NAMALWA (cell line): ENCODE results near the gene RPL37A.

Experiments used
- DNase-seq: peaks from one replicate; pipeline ENCODE4 v3.0.0-alpha.2; 2015; ENCODE audit warnings: low spot score

Gene RPL37A

GRCh38 chr2:216498379-216499352 is at the start of gene RPL37A:
Gene RPL37A (plus strand): TSS chr2:216498844. CDS start chr2:216498875, 31 bp downstream.
- peak; percentile 96 for DNase-seq

- no peak for DNase-seq
These were observed 48.3 kb upstream of the RPL37A start for GRCh38 chr2:216450346-216450745.

- no peak for DNase-seq
These were observed 47.9 kb upstream of the RPL37A start for GRCh38 chr2:216450784-216451183.

- DNase-seq: no peak
These were observed 44.6 kb upstream of the RPL37A start for GRCh38 chr2:216453955-216454614.

- DNase-seq: no peak
These were observed 35.5 kb upstream of the RPL37A start for GRCh38 chr2:216463148-216463547.

- DNase-seq: no peak
These were observed 34.4 kb upstream of the RPL37A start for GRCh38 chr2:216464104-216464720.

- DNase-seq: no peak
These were observed 33.0 kb upstream of the RPL37A start for GRCh38 chr2:216465579-216466195.

- DNase-seq: no peak
These were observed 30.8 kb upstream of the RPL37A start for GRCh38 chr2:216467845-216468244.

GRCh38 chr2:216469661-216470060 is 29.0 kb upstream of the RPL37A start:
- no peak for DNase-seq

- DNase-seq: no peak
These were observed 25.5 kb upstream of the RPL37A start for GRCh38 chr2:216473187-216473586.

- no peak for DNase-seq
These were observed 23.5 kb upstream of the RPL37A start for GRCh38 chr2:216474925-216475670.

GRCh38 chr2:216475767-216476166 is 22.9 kb upstream of the RPL37A start:
- no peak for DNase-seq

- no peak for DNase-seq
These were observed 21.2 kb upstream of the RPL37A start for GRCh38 chr2:216477283-216478035.

GRCh38 chr2:216478151-216478550 is 20.5 kb upstream of the RPL37A start:
- DNase-seq: no peak

- no peak for DNase-seq
These were observed 19.9 kb upstream of the RPL37A start for GRCh38 chr2:216478791-216479190.

- no peak for DNase-seq
These were observed 18.4 kb upstream of the RPL37A start for GRCh38 chr2:216480221-216480620.

- no peak for DNase-seq
These were observed 16.0 kb upstream of the RPL37A start for GRCh38 chr2:216482640-216483039.

GRCh38 chr2:216485237-216485636 is 13.4 kb upstream of the RPL37A start:
- DNase-seq: no peak

GRCh38 chr2:216485745-216486144 is 12.9 kb upstream of the RPL37A start:
- no peak for DNase-seq

- DNase-seq: no peak
These were observed 12.4 kb upstream of the RPL37A start for GRCh38 chr2:216486271-216486670.

- no peak for DNase-seq
These were observed 11.9 kb upstream of the RPL37A start for GRCh38 chr2:216486708-216487107.
